ENCODE data around the gene JAZF1.

DNA sequence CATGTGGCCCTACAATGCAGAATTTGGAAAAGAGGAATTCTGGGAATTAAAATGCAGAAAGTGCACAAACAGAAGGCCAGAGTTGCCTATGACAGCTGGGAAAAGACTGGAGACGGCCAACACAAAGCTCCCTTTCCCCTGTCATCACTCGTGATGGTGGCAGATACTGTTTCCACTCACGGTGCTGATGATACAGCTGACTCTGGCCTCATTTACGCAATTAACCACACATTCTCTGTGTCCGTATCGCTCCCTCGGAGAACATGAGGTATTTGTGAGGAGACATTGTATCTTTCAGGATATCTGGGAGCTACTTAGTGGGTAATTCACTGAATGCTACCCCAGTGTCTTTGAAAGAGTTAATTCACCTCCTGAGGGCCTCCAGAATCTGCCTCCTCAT lies 267.8 kb downstream of the JAZF1 start:
- TF ChIP-seq, protein P1, sequence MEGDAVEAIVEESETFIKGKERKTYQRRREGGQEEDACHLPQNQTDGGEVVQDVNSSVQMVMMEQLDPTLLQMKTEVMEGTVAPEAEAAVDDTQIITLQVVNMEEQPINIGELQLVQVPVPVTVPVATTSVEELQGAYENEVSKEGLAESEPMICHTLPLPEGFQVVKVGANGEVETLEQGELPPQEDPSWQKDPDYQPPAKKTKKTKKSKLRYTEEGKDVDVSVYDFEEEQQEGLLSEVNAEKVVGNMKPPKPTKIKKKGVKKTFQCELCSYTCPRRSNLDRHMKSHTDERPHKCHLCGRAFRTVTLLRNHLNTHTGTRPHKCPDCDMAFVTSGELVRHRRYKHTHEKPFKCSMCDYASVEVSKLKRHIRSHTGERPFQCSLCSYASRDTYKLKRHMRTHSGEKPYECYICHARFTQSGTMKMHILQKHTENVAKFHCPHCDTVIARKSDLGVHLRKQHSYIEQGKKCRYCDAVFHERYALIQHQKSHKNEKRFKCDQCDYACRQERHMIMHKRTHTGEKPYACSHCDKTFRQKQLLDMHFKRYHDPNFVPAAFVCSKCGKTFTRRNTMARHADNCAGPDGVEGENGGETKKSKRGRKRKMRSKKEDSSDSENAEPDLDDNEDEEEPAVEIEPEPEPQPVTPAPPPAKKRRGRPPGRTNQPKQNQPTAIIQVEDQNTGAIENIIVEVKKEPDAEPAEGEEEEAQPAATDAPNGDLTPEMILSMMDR (IDR thresholded peaks at IDR 0.05): no peak
- no peak for TF ChIP-seq POLR2A (IDR thresholded peaks at IDR 0.05)

Data from testis (tissue), 2 donors.